ENCODE measurements around the gene PRKAR1B.

PRKAR1B gene

GRCh38 chr7:723541-723940, 3.5 kb downstream of the PRKAR1B start:
- no peak for DNase-seq (ENCODE audit: low read depth, low spot score)

- DNase-seq (ENCODE audit: low read depth, low spot score): no peak
Observed at GRCh38 chr7:721619-722248, 5.3 kb downstream of the PRKAR1B start.

GRCh38 chr7:716636-717035, 10.4 kb downstream of the PRKAR1B start:
- DNase-seq (ENCODE audit: low read depth, low spot score): no peak

GRCh38 chr7:716222-716621, 10.9 kb downstream of the PRKAR1B start:
- DNase-seq (ENCODE audit: low read depth, low spot score): no peak

GRCh38 chr7:714251-714671, 12.8 kb downstream of the PRKAR1B start:
- no peak for DNase-seq (ENCODE audit: low read depth, low spot score)

GRCh38 chr7:713488-714230, 13.4 kb downstream of the PRKAR1B start:
- DNase-seq (ENCODE audit: low read depth, low spot score): no peak

GRCh38 chr7:713139-713457, 14.0 kb downstream of the PRKAR1B start:
- DNase-seq (ENCODE audit: low read depth, low spot score): no peak

- no peak for DNase-seq (ENCODE audit: low read depth, low spot score)
Observed at GRCh38 chr7:712381-713138, 14.5 kb downstream of the PRKAR1B start.

GRCh38 chr7:711922-712380, 15.1 kb downstream of the PRKAR1B start:
- no peak for DNase-seq (ENCODE audit: low read depth, low spot score)

- no peak for DNase-seq (ENCODE audit: low read depth, low spot score)
Observed at GRCh38 chr7:711093-711921, 15.8 kb downstream of the PRKAR1B start.

GRCh38 chr7:710161-710560, 16.9 kb downstream of the PRKAR1B start:
- DNase-seq (ENCODE audit: low read depth, low spot score): no peak

GRCh38 chr7:707296-708000, 19.6 kb downstream of the PRKAR1B start:
- DNase-seq (ENCODE audit: low read depth, low spot score): no peak

GRCh38 chr7:706721-707120, 20.4 kb downstream of the PRKAR1B start:
- no peak for DNase-seq (ENCODE audit: low read depth, low spot score)

- DNase-seq (ENCODE audit: low read depth, low spot score): no peak
Observed at GRCh38 chr7:703049-703448, 24.0 kb downstream of the PRKAR1B start.

GRCh38 chr7:701086-701671, 25.9 kb downstream of the PRKAR1B start:
- DNase-seq (ENCODE audit: low read depth, low spot score): no peak

GRCh38 chr7:699476-700170, 27.5 kb downstream of the PRKAR1B start:
- DNase-seq (ENCODE audit: low read depth, low spot score): no peak

GRCh38 chr7:698515-699475, 28.3 kb downstream of the PRKAR1B start:
- no peak for DNase-seq (ENCODE audit: low read depth, low spot score)

- DNase-seq (ENCODE audit: low read depth, low spot score): no peak
Observed at GRCh38 chr7:696812-697551, 30.1 kb downstream of the PRKAR1B start.
